Stimulated activated CD8-positive, alpha-beta memory T cell treated with anti-CD3 and anti-CD28 coated beads, Interleukin-15, amount 100 ng/mL, for 24 hours (primary cell): ENCODE data around the gene SDHA.
"Not testable (repeated sequence)": the region's sequence is repeated elsewhere in the genome, so short reads cannot be mapped to it uniquely, and the experiment has no call there.

Source experiments
- DNase-seq: peaks from one replicate; pipeline ENCODE4 v3.0.0-alpha.2; 2020; ENCODE audit warnings: low read depth

Gene SDHA

DNA sequence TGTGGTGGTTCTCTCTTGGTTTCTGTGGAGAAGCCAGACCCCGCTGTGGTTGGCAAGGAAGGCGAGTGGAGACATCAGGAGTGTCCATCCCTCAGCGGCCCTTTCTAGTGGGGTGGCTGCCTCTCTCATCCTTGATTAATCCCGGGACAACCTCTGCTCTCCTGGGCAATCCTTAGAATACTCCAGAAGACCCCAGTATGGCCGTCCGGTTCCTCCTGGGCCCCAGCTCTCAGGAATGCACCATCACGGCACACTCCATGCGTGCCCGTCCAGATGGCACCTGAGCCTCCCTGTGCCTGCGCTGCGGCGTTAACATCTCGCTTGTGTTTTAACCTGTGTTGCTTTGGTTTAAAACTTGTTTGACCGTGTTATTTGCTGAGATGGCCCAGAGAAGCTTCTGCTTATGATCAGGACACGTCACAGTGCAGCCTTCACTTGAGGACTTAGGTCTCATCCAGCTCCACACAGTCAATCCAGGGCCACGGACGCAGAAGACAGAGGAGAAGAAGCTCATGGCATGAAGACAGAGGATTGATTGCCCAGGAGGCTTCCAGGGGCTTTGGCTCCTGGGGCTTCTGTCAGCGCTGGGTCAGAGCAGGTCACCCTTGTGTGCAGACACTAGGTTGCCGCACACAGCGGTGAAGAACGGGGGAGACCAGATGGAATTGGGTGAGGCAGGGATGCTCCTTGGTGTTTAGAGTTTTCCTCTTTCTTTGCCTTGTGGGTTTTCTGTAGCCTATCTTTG, 82.7 kb downstream of the SDHA start:
- not testable (repeated sequence) for DNase-seq

DNA sequence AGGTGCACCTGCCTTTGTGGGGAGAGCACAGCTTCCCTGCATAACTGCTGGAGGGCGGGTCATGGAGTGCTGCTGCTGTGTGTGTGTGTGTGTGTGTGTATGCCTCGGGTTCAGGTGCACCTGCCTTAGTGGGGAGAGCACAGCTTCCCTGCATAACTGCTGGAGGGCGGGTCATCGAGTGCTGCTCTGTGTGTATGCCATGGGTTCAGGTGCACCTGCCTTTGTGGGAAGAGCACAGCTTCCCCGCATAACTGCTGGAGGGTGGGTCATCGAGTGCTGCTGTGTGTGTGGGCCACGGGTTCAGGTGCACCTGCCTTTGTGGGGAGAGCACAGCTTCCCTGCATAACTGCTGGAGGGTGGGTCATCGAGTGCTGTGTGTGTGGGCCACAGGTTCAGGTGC, 84.3 kb downstream of the SDHA start:
- not testable (repeated sequence) for DNase-seq

DNA sequence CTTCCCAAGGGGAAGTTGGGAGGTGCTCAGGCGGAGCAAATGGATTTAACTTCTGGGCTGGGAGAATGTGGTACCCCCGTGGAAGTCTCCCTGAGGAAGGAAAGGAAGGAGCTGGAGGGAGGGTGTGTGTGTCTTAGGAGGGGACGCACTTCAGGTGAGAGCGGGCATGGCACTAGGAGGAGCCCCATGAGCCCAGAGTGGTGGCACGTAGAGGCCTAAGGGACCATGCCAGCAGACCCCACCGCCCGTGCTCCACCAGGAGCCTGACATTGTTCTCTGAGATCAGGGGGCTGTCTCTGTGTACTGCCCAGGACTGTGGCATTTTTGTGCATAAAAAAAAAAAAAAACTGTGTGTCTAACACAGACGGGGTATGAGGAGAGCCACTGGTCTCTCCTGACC, 84.8 kb downstream of the SDHA start:
- DNase-seq: no peak

DNA sequence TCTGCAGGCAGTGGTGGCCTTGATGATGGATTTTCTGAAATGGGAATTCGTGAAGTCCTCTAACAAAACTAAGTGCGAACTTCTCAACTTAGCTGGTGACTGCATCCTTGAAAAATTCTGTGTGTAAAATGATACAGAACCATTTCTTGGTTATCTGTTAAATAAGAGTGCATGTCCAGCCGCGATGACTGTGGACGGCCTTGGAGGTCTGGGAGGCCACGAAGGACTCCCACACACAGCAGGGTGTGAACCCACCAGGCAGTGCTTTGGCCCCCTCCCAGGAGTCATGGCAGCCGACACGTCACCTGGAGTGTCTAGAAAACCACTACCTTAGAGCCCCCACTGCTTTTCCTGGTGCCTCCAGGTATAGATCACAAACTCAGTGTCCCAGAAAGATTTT, 85.6 kb downstream of the SDHA start:
- DNase-seq: not testable (repeated sequence)

DNA sequence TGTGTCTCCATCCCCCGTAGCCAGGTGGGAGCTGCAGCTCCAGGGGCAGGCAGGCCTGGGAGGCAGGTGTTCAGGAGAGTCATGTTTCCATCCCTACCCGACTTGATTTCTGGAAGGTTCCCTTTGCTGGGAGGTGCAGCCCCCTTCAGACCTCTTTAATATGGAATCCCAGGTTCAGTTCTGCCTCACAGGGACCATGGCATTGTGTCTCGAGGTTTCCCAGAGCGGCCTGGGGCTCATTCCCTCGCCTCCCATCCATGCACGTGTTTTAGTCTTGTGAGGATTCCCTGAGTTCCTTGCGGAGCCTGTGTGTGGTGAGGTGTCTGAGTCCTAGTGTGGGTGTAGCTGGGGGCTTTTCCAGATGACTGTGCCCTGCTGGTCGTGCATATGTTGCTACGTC, 86.9 kb downstream of the SDHA start:
- DNase-seq: no peak

DNA sequence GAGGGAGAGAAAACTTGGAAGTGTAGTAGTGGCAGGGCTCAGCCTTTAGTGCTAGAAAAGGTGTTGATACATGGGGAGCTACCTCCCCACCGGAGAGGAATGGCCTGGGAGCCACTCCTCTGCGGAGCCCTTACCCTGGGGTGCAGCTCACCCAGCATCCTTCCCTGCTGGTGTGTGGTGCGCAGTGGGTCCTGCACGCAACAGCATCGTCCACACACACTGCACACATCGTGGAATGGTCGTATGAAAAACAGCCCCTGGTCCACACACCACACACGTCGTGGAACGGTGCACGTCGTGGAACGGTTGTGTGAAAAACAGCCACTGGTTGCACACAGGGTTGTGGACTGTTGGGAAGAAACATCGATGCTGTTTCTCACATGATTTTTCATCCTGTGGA, 87.3 kb downstream of the SDHA start:
- DNase-seq: no peak

DNA sequence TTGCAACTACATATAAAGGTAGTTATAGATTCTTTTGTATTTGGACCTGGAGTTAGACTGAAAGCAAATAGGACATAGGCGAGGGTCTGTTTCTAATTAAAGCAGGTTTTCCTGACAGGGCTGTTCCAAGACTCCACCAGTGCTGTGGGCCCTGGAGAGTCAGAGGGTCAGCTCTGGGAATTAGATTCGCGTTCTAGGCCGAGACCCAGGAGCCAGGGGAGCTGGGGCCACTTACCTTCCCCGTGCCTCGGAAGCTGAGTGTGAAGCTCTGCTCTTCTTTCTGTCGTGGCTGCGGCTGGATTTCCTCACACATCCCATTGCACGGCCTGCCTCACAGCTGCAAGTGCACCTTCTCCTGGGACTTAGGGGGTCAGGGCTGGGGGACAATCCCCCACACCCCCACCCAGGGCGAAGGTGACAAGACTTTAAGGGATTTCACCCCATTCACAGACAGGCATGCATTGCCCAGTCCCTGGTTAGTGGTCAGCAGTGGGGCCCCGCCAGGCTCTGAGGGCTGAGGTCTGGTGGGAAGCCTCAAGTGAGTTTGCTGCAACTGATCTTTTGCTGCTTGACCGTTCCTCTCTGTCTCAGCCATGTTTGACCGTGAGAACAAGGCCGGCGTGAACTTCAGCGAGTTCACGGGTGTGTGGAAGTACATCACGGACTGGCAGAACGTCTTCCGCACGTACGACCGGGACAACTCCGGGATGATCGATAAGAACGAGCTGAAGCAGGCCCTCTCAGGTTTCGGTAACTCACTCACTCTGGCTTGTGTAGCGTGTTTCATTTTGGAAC, 88.1 kb downstream of the SDHA start:
- no peak for DNase-seq
